Measurements from ENCODE around the gene RORB. TPM values are rescaled to one million over a fixed set of nuclear protein-coding genes. Genes with fewer than 3 reads are reported as not detected.

Gene RORB
- total and polyA plus RNA-seq, 12 donors, result 0.20 to 5.0 (median 2.6) TPM

GRCh38 chr9:74691058-74691457 lies 193.9 kb downstream of the RORB start:
- no peak for ATAC-seq
- H3K27ac ChIP-seq, result no peak overlapping the region
- intact Hi-C loops (cut with DNase I), result no loop called here
- TF ChIP-seq CTCF (IDR thresholded peaks at IDR 0.05), result no peak
- 78 to 83% methylated on average over 8 of the region's 8 CpGs for WGBS, 2 donors
- no peaks in the 10 kb centered on the region for H3K36me3 ChIP-seq
- no peaks in the 10 kb centered on the region for H3K9me3 ChIP-seq
- no peak overlapping the region for H3K4me3 ChIP-seq
- no peaks in the 10 kb centered on the region for H3K27me3 ChIP-seq
- DNase-seq, result no peak
- no peaks in the 10 kb centered on the region for H3K4me1 ChIP-seq

GRCh38 chr9:74696520-74696919 lies 199.4 kb downstream of the RORB start:
- no peak overlapping the region for H3K4me3 ChIP-seq
- intact Hi-C loops (cut with DNase I), result no loop called here
- H3K9me3 ChIP-seq, result no peaks in the 10 kb centered on the region
- WGBS, 2 donors, result 79 to 84% methylated on average over 1 of the region's 1 CpG
- peaks cover 0 to 12% (median 0%) of the 10 kb centered on the region in 7 donors for H3K27me3 ChIP-seq
- no peak overlapping the region for H3K27ac ChIP-seq
- ATAC-seq (no peak), DNase-seq (no peak)
- H3K36me3 ChIP-seq, result no peaks in the 10 kb centered on the region
- no peak for TF ChIP-seq CTCF (IDR thresholded peaks at IDR 0.05)
- no peaks in the 10 kb centered on the region for H3K4me1 ChIP-seq

GRCh38 chr9:74697535-74697934 lies 200.4 kb downstream of the RORB start:
- 48 to 50% methylated on average over 2 of the region's 2 CpGs for WGBS, 2 donors
- DNase-seq (no peak), ATAC-seq (no peak)
- no peak overlapping the region for H3K27ac ChIP-seq
- H3K36me3 ChIP-seq, result no peaks in the 10 kb centered on the region
- intact Hi-C loops (cut with DNase I), result no loop called here
- TF ChIP-seq CTCF (IDR thresholded peaks at IDR 0.05), result no peak
- H3K9me3 ChIP-seq, result no peaks in the 10 kb centered on the region
- H3K27me3 ChIP-seq, result peaks cover 0 to 12% (median 0%) of the 10 kb centered on the region in 7 donors
- H3K4me1 ChIP-seq, result no peaks in the 10 kb centered on the region
- no peak overlapping the region for H3K4me3 ChIP-seq

- H3K36me3 ChIP-seq, result no peaks in the 10 kb centered on the region
- no peaks in the 10 kb centered on the region for H3K4me1 ChIP-seq
- H3K9me3 ChIP-seq, result no peaks in the 10 kb centered on the region
- intact Hi-C loops (cut with DNase I), result loop anchor here in 1 of 10 donors (10.0 kb wide), 1 partner anchor 47 kb away; no protein-coding TSS in a partner anchor
- ATAC-seq (no peak), DNase-seq (no peak)
- peaks cover 0 to 4% (median 0%) of the 10 kb centered on the region in 7 donors for H3K27me3 ChIP-seq
- WGBS, 2 donors, result 83 to 87% methylated on average over 5 of the region's 5 CpGs
- TF ChIP-seq CTCF (IDR thresholded peaks at IDR 0.05), result no peak
- H3K4me3 ChIP-seq, result no peak overlapping the region
- no peak overlapping the region for H3K27ac ChIP-seq
These were observed 214.2 kb downstream of the RORB start for GRCh38 chr9:74711341-74711740.

Data from heart right ventricle (tissue), 16 donors.